SU-DHL-6 (cell line): Measurements from ENCODE around the gene SRSF4.

ENCODE experiments used
- H2AFZ ChIP-seq: fragments of 200-600 bp; sonication (generic); 2 replicates; pipeline ENCODE4 v1.6.1; 2014; ENCODE audit warnings: low read depth, mild to moderate bottlenecking, moderate library complexity, mixed read lengths, antibody characterized with exemption, low read length; ENCODE audit not compliant: severe bottlenecking
- H3F3A ChIP-seq: fragments of 200-600 bp; shearing (Covaris generic); 2 replicates; pipeline ENCODE4 v1.6.0; 2016; ENCODE audit warnings: antibody characterized with exemption, mild to moderate bottlenecking; ENCODE audit not compliant: insufficient read depth
- H3K27ac ChIP-seq: fragments of 200-600 bp; sonication (generic); 2 replicates; pipeline ENCODE4 v1.5.1; 2016; ENCODE audit warnings: low read depth, mild to moderate bottlenecking, low read length, moderate library complexity, mixed read lengths
- H3K27me3 ChIP-seq: fragments of 200-600 bp; sonication (generic), shearing (Covaris generic); 2 replicates; pipeline ENCODE4 v1.6.0; 2014; ENCODE audit warnings: mild to moderate bottlenecking, low read length
- H3K36me3 ChIP-seq: fragments of 200-600 bp; sonication (generic); 2 replicates; pipeline ENCODE4 v1.6.1; 2014; ENCODE audit warnings: mild to moderate bottlenecking, low read length, mixed read lengths
- H3K4me2 ChIP-seq: fragments of 300-600, 200-600 bp; shearing (Covaris generic), sonication (generic); 2 replicates; pipeline ENCODE4 v1.6.0; 2014; ENCODE audit warnings: low read length, low read depth, mild to moderate bottlenecking; ENCODE audit not compliant: poor library complexity, severe bottlenecking
- H3K4me3 ChIP-seq: fragments of 200-600 bp; sonication (generic); 2 replicates; pipeline ENCODE4 v1.5.1; 2014; ENCODE audit warnings: antibody characterized with exemption, low read length, mild to moderate bottlenecking, mixed read lengths; ENCODE audit not compliant: insufficient read depth, poor library complexity, severe bottlenecking
- H3K79me2 ChIP-seq: fragments of 200-600 bp; sonication (generic); 2 replicates; pipeline ENCODE4 v1.6.1; 2014; ENCODE audit warnings: mild to moderate bottlenecking, low read length, moderate library complexity; ENCODE audit not compliant: insufficient read depth
- H3K9ac ChIP-seq: fragments of 200-600 bp; sonication (generic); 2 replicates; pipeline ENCODE4 v1.7.0; 2014; ENCODE audit warnings: mild to moderate bottlenecking, low read length
- H3K9me2 ChIP-seq: fragments of 200-600 bp; sonication (generic); replicated peaks from 2 replicates; pipeline ENCODE4 v1.6.1; 2014; ENCODE audit warnings: low read length; ENCODE audit not compliant: insufficient read depth
- H3K9me3 ChIP-seq: fragments of 200-600 bp; sonication (generic); 2 replicates; pipeline ENCODE4 v1.6.1; 2014; ENCODE audit warnings: low read length, mixed read lengths; ENCODE audit not compliant: insufficient read depth
- H4K20me1 ChIP-seq: fragments of 200-600 bp; sonication (generic); 2 replicates; pipeline ENCODE4 v1.6.1; 2014; ENCODE audit warnings: low read depth, mild to moderate bottlenecking, antibody characterized with exemption, low read length, moderate library complexity, mixed read lengths
- CTCF ChIP-seq: fragments of 200-600 bp; sonication (generic); IDR thresholded peaks from one replicate; pipeline ENCODE4 v1.5.1; 2017; ENCODE audit warnings: antibody characterized with exemption, mild to moderate bottlenecking, low read length, moderate library complexity; ENCODE audit not compliant: insufficient read depth, poor library complexity, severe bottlenecking
- EZH2phosphoT487 ChIP-seq: fragments of 200-600 bp; sonication (generic), shearing (Covaris generic); conservative IDR thresholded peaks from 2 replicates; pipeline ENCODE4 v1.6.1; 2018; ENCODE audit warnings: mild to moderate bottlenecking, antibody characterized with exemption, low read length, moderate library complexity, mixed read lengths

Gene SRSF4

GRCh38 chr1:29193879-29194455 is 12.3 kb upstream of the SRSF4 start:
- no peaks in the 10 kb centered on the region for H3F3A ChIP-seq
- no peaks in the 10 kb centered on the region for H3K9me3 ChIP-seq
- H3K27ac ChIP-seq, result no peak overlapping the region
- no peak overlapping the region for H3K4me2 ChIP-seq
- H3K4me3 ChIP-seq, result no peak overlapping the region
- no peaks in the 10 kb centered on the region for H4K20me1 ChIP-seq
- no peak overlapping the region for H3K9ac ChIP-seq
- TF ChIP-seq CTCF, result no peak
- TF ChIP-seq EZH2phosphoT487, result no peak
- no peak overlapping the region for H2AFZ ChIP-seq
- H3K36me3 ChIP-seq, result no peaks in the 10 kb centered on the region
- no peaks in the 10 kb centered on the region for H3K9me2 ChIP-seq
- H3K79me2 ChIP-seq, result no peaks in the 10 kb centered on the region
- H3K27me3 ChIP-seq, result no peaks in the 10 kb centered on the region

- Histone ChIP-seq H3K9ac (no peak overlapping the region), H3K4me2 (no peak overlapping the region), H3K36me3 (no peaks in the 10 kb centered on the region), H3K4me3 (no peak overlapping the region), H3K27ac (no peak overlapping the region), H2AFZ (no peak overlapping the region), H3K9me3 (no peaks in the 10 kb centered on the region), H3K79me2 (no peaks in the 10 kb centered on the region), H3F3A (no peaks in the 10 kb centered on the region), H4K20me1 (no peaks in the 10 kb centered on the region), H3K27me3 (no peaks in the 10 kb centered on the region), H3K9me2 (no peaks in the 10 kb centered on the region)
- TF ChIP-seq EZH2phosphoT487 (no peak), CTCF (no peak)
These were observed 9.0 kb upstream of the SRSF4 start for GRCh38 chr1:29190718-29191117.

- Histone ChIP-seq H3K9me3 (no peaks in the 10 kb centered on the region), H3F3A (peaks cover 10% of the 10 kb centered on the region), H3K9ac (no peak overlapping the region), H3K4me3 (no peak overlapping the region), H3K9me2 (no peaks in the 10 kb centered on the region), H4K20me1 (no peaks in the 10 kb centered on the region), H3K4me2 (no peak overlapping the region), H3K27ac (no peak overlapping the region), H3K79me2 (no peaks in the 10 kb centered on the region), H3K27me3 (no peaks in the 10 kb centered on the region), H3K36me3 (no peaks in the 10 kb centered on the region), H2AFZ (no peak overlapping the region)
- TF ChIP-seq CTCF (no peak), EZH2phosphoT487 (no peak)
These were observed 5.0 kb upstream of the SRSF4 start for GRCh38 chr1:29186707-29187106.
